Activated naive CD8-positive, alpha-beta T cell treated with anti-CD3 and anti-CD28 coated beads, Interleukin-2, amount 10 ng/mL, durations not matched to agents 7 days and 5 days (primary cell): ENCODE data around the gene MAPKAPK5. TPM values are rescaled to one million over a fixed set of nuclear protein-coding genes. Genes with fewer than 3 reads are reported as not detected.
"Not testable (repeated sequence)": the region's sequence is repeated elsewhere in the genome, so short reads cannot be mapped to it uniquely, and the experiment has no call there.

Source experiments
- ATAC-seq: fragments of 150-1000 bp; cut with Tn5 transposase; one replicate; pipeline ENCODE4 v1.10.0; 2021; ENCODE audit warnings: low read depth, moderate library complexity
- POLR2A ChIA-PET: fragments of 350-600 bp; sonication (Branson Sonifier 250); formaldehyde crosslinking; loops from one replicate; lab custom pipeline; 2021; ENCODE audit warnings: antibody characterized with exemption; lab: Charles Lee
- DNase-seq: peaks from one replicate; pipeline ENCODE4 v3.0.0; 2021
- H3K27ac Mint-ChIP-seq: one replicate; pipeline ENCODE4 v1.8.0; 2022; ENCODE audit warnings: mild to moderate bottlenecking, mixed read lengths
- H3K27me3 Mint-ChIP-seq: one replicate; pipeline ENCODE4 v1.8.0; 2022; ENCODE audit warnings: mild to moderate bottlenecking, moderate library complexity, mixed read lengths
- H3K36me3 Mint-ChIP-seq: one replicate; pipeline ENCODE4 v1.8.0; 2021; ENCODE audit warnings: mild to moderate bottlenecking, mixed read lengths
- H3K4me1 Mint-ChIP-seq: one replicate; pipeline ENCODE4 v1.8.0; 2021; ENCODE audit warnings: mixed read lengths
- H3K4me3 Mint-ChIP-seq: one replicate; pipeline ENCODE4 v1.8.0; 2022; ENCODE audit warnings: mild to moderate bottlenecking, moderate library complexity, mixed read lengths
- H3K9me3 Mint-ChIP-seq: one replicate; pipeline ENCODE4 v1.8.0; 2021; ENCODE audit warnings: mixed read lengths
- microRNA-seq: library from miRNA; unstranded; fragments of <30 nt; microRNA quantifications from one replicate; pipeline ENCODE4 v1.2.0, GENCODE V29; 2022
- total RNA-seq, 2 experiments: library from RNA; stranded (reverse); gene quantifications; one replicate each; pipeline ENCODE4 v1.2.3, GENCODE V29; 2021

Gene MAPKAPK5
- total RNA-seq, 2 experiments from 2014 or later = 52.5 to 63.7 TPM

- POLR2A ChIA-PET = no interaction called here
- no peaks in the 10 kb centered on the region for H3K27me3 Mint-ChIP-seq
Observed at GRCh38 chr12:111927346-111927745, 85.3 kb downstream of the MAPKAPK5 start.

DNA sequence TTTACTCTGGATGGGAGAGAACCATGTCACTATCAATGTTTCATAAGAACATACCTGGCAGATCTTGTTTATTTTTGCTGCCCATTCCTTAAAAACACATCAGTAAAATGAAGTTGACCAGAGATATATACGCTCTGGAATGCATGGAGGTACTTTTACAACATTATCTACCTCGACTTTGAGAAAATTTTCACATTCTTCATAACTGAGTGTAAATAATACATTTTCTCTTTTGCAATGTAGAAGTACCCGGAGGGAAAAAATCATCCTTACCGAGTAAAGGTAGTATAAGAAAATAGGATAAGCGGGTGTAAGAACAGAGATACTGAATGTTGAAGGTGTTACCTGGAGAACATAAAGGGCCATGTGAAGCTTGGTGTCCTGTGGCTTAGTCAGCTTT is 90.2 kb downstream of the MAPKAPK5 start:
- DNase-seq = no peak
- no peak overlapping the region for H3K4me3 Mint-ChIP-seq
- peaks cover 7% of the 10 kb centered on the region for H3K36me3 Mint-ChIP-seq
- H3K27me3 Mint-ChIP-seq = no peaks in the 10 kb centered on the region
- H3K4me1 Mint-ChIP-seq = no peaks in the 10 kb centered on the region
- ATAC-seq = no peak
- POLR2A ChIA-PET = no interaction called here
- H3K27ac Mint-ChIP-seq = no peak overlapping the region
- H3K9me3 Mint-ChIP-seq = no peaks in the 10 kb centered on the region

More at GRCh38 chr12:111927346-111927745, 85.3 kb downstream of the MAPKAPK5 start:
- no peak overlapping the region for H3K27ac Mint-ChIP-seq
- ATAC-seq (no peak), DNase-seq (no peak)
- H3K4me1 Mint-ChIP-seq = no peaks in the 10 kb centered on the region
- no peaks in the 10 kb centered on the region for H3K9me3 Mint-ChIP-seq
- H3K36me3 Mint-ChIP-seq = peaks cover 4% of the 10 kb centered on the region
- H3K4me3 Mint-ChIP-seq = no peak overlapping the region

GRCh38 chr12:111936869-111937268 is 94.8 kb downstream of the MAPKAPK5 start:
- POLR2A ChIA-PET = no interaction called here
- no peak overlapping the region for H3K4me3 Mint-ChIP-seq
- no peak overlapping the region for H3K27ac Mint-ChIP-seq
- DNase-seq (no peak), ATAC-seq (no peak)
- no peaks in the 10 kb centered on the region for H3K27me3 Mint-ChIP-seq
- no peaks in the 10 kb centered on the region for H3K4me1 Mint-ChIP-seq
- no peaks in the 10 kb centered on the region for H3K9me3 Mint-ChIP-seq
- peaks cover 5% of the 10 kb centered on the region for H3K36me3 Mint-ChIP-seq

DNA sequence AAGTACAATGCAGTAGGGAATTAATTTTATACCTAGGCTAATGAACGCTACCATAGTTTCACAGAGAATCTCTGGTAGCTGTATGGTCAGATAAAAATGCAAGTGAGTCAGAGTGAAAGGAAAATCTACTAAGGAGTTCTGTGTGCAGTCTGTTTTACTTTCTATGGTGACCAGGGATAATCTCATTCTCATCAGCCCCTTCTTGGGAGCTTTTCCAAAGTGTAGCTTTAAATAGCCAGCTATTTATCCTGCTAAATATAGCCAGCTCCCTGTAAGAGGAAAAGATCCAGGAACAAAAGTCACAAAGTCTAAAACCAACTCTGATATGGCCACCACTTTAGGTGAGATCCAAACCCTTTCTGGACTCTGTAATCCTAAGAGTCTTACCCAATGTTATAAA is 95.4 kb downstream of the MAPKAPK5 start:
- Mint-ChIP-seq H3K27ac (no peak overlapping the region), H3K36me3 (peaks cover 3% of the 10 kb centered on the region), H3K27me3 (no peaks in the 10 kb centered on the region), H3K4me3 (no peak overlapping the region), H3K4me1 (no peaks in the 10 kb centered on the region), H3K9me3 (no peaks in the 10 kb centered on the region)
- DNase-seq = no peak
- ATAC-seq = no peak
- POLR2A ChIA-PET = no interaction called here

GRCh38 chr12:111942557-111942956 is 100.5 kb downstream of the MAPKAPK5 start:
- Mint-ChIP-seq H3K36me3 (no peaks in the 10 kb centered on the region), H3K9me3 (no peaks in the 10 kb centered on the region), H3K4me1 (peaks cover 6% of the 10 kb centered on the region), H3K27me3 (no peaks in the 10 kb centered on the region), H3K4me3 (no peak overlapping the region), H3K27ac (no peak overlapping the region)
- POLR2A ChIA-PET = no interaction called here
- no peak for ATAC-seq
- no peak for DNase-seq

DNA sequence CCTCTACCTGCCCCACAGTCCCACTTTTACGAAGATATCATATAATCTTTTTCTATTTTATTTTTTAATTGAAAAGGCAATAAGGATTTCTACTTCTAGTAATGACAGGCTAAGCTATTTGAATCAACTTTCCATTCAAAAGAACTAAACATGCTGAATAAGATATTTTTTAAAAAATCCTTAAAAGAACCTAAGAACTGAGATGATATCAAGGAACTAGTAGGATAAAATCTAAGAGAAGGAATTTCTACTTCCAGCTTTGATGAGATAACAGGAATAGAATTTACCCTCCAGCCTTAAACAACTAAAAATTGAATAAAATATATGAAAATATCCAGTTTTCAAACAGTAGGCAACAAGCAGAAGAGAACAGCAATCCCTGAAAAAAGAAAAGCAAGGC is 101.9 kb downstream of the MAPKAPK5 start:
- Mint-ChIP-seq H3K27ac (no peak overlapping the region), H3K4me3 (no peak overlapping the region), H3K36me3 (no peaks in the 10 kb centered on the region), H3K9me3 (no peaks in the 10 kb centered on the region), H3K4me1 (peaks cover 10% of the 10 kb centered on the region), H3K27me3 (no peaks in the 10 kb centered on the region)
- DNase-seq (no peak), ATAC-seq (no peak)
- POLR2A ChIA-PET = interaction anchor here (1.3 to 3.7 kb wide), 3 partner anchors 69 to 77 kb away, joined by 5 to 27 read pairs (median 7); partner anchors contain the start of genes ERP29 and TMEM116

DNA sequence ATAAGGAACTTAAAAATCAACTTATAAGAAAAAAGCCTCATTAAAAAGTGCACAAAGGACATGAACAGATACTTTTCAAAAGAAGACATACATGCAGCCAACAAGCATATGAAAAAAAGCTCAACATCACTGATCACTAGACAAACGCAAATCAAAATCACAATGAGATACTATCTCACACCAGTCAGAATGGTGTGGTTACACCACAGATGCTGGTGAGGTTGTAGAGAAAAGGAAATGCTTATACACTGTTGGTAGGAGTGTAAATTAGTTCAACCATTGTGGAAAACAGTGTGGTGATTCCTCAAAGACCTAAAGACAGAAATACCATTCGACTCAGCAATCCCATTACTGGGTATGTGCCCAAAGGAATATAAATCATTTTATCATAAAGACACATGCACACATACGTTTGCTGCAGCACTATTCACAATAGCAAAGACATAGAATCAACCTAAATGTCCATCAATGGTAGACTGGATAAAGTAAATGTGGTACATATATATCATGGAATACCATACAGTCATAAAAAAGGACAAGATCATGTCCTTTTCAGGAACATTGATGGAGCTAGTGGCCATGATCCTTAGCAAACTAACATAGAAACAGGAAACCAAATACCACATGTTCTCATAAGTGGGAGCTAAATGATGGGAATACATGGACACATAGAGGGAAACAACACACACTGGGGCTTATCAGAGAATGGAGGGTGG is 109.1 kb downstream of the MAPKAPK5 start:
- not testable (repeated sequence) for DNase-seq, H3K9me3 Mint-ChIP-seq, H3K27me3 Mint-ChIP-seq, H3K27ac Mint-ChIP-seq
- ATAC-seq = peak; percentile 79
- Mint-ChIP-seq H3K4me3 (peak overlapping the region; percentile 2), H3K36me3 (peaks cover 21% of the 10 kb centered on the region), H3K4me1 (peaks cover 20% of the 10 kb centered on the region)
- POLR2A ChIA-PET = interaction anchor here (0.6 to 3.1 kb wide), 6 partner anchors 21 to 63 kb away, joined by 3 to 22 read pairs (median 6); partner anchors contain the start of genes ERP29 and TMEM116

Small RNA genes lying within 50 kb of the gene (microRNA-seq; reads per million reads assigned to microRNA genes)
- not detected for gene MIR6761

Other genes starting within 250 kb of the MAPKAPK5 start
- 10 to 100 TPM; 37.2 to 42.3 TPM for gene ATXN2, start 242.9 kb upstream of the MAPKAPK5 start, total RNA-seq
- 10 to 100 TPM; 21.1 to 21.6 TPM for gene BRAP, start 156.3 kb upstream of the MAPKAPK5 start, total RNA-seq
- gene ACAD10, start 156.2 kb upstream of the MAPKAPK5 start, total RNA-seq = 10 to 100 TPM; 34.1 to 40.3 TPM
- gene ALDH2, start 75.3 kb upstream of the MAPKAPK5 start, total RNA-seq = 1 to 10 TPM in 1 of 2 experiments, under 1 TPM in 1; 0.99 to 1.9 TPM
- 10 to 100 TPM; 23.4 to 26.2 TPM for gene TMEM116, start 170.9 kb downstream of the MAPKAPK5 start, total RNA-seq
- gene ERP29, start 171.2 kb downstream of the MAPKAPK5 start, total RNA-seq = 100 to 1,000 TPM; 158 TPM